B cell (primary cell): ENCODE data around the gene CLEC2A. TPM values are rescaled to one million over a fixed set of nuclear protein-coding genes. Genes with fewer than 3 reads are reported as not detected.
"Not testable (repeated sequence)": the region's sequence is repeated elsewhere in the genome, so short reads cannot be mapped to it uniquely, and the experiment has no call there.

ENCODE experiments used
- ATAC-seq: fragments of 200-7000 bp; cut with Tn5 transposase; one replicate; pipeline ENCODE4 v1.10.0; 2021; ENCODE audit warnings: low read depth, mild to moderate bottlenecking, moderate number of reproducible peaks, moderate library complexity
- CTCF ChIA-PET: fragments of 350-600 bp; sonication (Branson Sonifier 250); formaldehyde crosslinking; loops from one replicate; lab custom pipeline; 2021; ENCODE audit warnings: antibody characterized with exemption, inconsistent platforms; lab: Charles Lee
- POLR2A ChIA-PET: fragments of 350-600 bp; sonication (Branson Sonifier 250); formaldehyde crosslinking; loops from one replicate; lab custom pipeline; 2021; ENCODE audit warnings: antibody characterized with exemption; lab: Charles Lee
- DNase-seq: peaks from one replicate; pipeline ENCODE4 v3.0.0; 2013
- H2AFZ ChIP-seq: 2 replicates; pipeline ENCODE4 v1.6.1; 2012; ENCODE audit warnings: mild to moderate bottlenecking, low read depth, low read length; ENCODE audit not compliant: insufficient read depth, poor library complexity, severe bottlenecking
- H3K27ac ChIP-seq, 2 donors: 1 replicate in 1 of 2; 2 replicates in 1 of 2; pipeline ENCODE4 v1.5.1; 2012 to 2013; ENCODE audit warnings: low read length in 2 of 2, mild to moderate bottlenecking in 2 of 2, moderate library complexity in 1 of 2
- H3K27me3 ChIP-seq, 4 experiments: fragments of 200-600 bp in 1 of 4; sonication (generic) in 1 of 4; replicated peaks in 1 of 4; 1 replicate in 2 of 4; 2 replicates in 2 of 4; pipeline versions ENCODE4 v1.6.1 to v1.7.0; 2013 to 2016; ENCODE audit warnings: low read length in 3 of 4, mild to moderate bottlenecking in 2 of 4, mixed read lengths in 1 of 4, moderate library complexity in 1 of 4; ENCODE audit not compliant: insufficient read depth in 4 of 4, control insufficient read depth in 3 of 4; ENCODE audit errors: control extremely low read depth in 1 of 4
- H3K36me3 ChIP-seq, 2 experiments: replicated peaks in 1 of 2; 1 replicate in 1 of 2; 2 replicates in 1 of 2; pipeline versions ENCODE4 v1.6.1 to v1.7.1; 2013; ENCODE audit warnings: low read length in 1 of 2; ENCODE audit not compliant: insufficient read depth in 2 of 2, control insufficient read depth in 1 of 2; ENCODE audit errors: control extremely low read depth in 1 of 2, extremely low read depth in 1 of 2
- H3K4me1 ChIP-seq, 2 donors: fragments of 200-600 bp in 1 of 2; sonication (generic) in 1 of 2; 1 replicate in 1 of 2; 2 replicates in 1 of 2; pipeline versions ENCODE4 v1.5.1 to v1.6.1; 2013 to 2017; ENCODE audit warnings: low read length in 2 of 2; ENCODE audit not compliant: control insufficient read depth in 2 of 2, insufficient read depth in 2 of 2
- H3K4me2 ChIP-seq: replicated peaks from 2 replicates; pipeline ENCODE3; 2012; ENCODE audit warnings: mild to moderate bottlenecking, low read depth, low read length; ENCODE audit not compliant: poor library complexity, severe bottlenecking
- H3K4me3 ChIP-seq, 5 experiments: fragments of 200-600 bp in 1 of 5; sonication (generic) in 1 of 5; 1 replicate in 3 of 5; 2 replicates in 2 of 5; pipeline versions ENCODE4 v1.5.1 to v1.7.0; 2011 to 2016; ENCODE audit warnings: low read length in 4 of 5, mild to moderate bottlenecking in 4 of 5, low read depth in 2 of 5, control low read depth in 1 of 5, moderate library complexity in 1 of 5; ENCODE audit not compliant: insufficient read depth in 1 of 5; ENCODE audit errors: control extremely low read depth in 1 of 5, extremely low read depth in 1 of 5
- H3K79me2 ChIP-seq: fragments of 200-600 bp; sonication (generic); one replicate; pipeline ENCODE4 v1.6.0; 2016; ENCODE audit warnings: low read length; ENCODE audit not compliant: control insufficient read depth, insufficient read depth
- H3K9ac ChIP-seq: fragments of 200-600 bp; sonication (generic); 2 replicates; pipeline ENCODE4 v1.6.1; 2017; ENCODE audit warnings: mild to moderate bottlenecking, low read length, moderate library complexity
- H3K9me3 ChIP-seq, 3 donors: one replicate each; pipeline versions ENCODE4 v1.6.1 to v1.7.1; 2013; ENCODE audit warnings: low read length in 2 of 3; ENCODE audit not compliant: control insufficient read depth in 2 of 3, insufficient read depth in 1 of 3; ENCODE audit errors: control extremely low read depth in 1 of 3
- H4K20me1 ChIP-seq: 2 replicates; pipeline ENCODE4 v1.6.0; 2012; ENCODE audit warnings: mild to moderate bottlenecking, low read length; ENCODE audit not compliant: insufficient read depth, control insufficient read depth, poor library complexity, severe bottlenecking
- H3K27ac Mint-ChIP-seq: one replicate; pipeline ENCODE4 v1.8.0; 2021; ENCODE audit warnings: mixed read lengths
- H3K27me3 Mint-ChIP-seq: one replicate; pipeline ENCODE4 v1.8.0; 2021; ENCODE audit warnings: mixed read lengths
- H3K4me1 Mint-ChIP-seq: one replicate; pipeline ENCODE4 v1.8.0; 2021; ENCODE audit warnings: mixed read lengths
- H3K4me3 Mint-ChIP-seq: one replicate; pipeline ENCODE4 v1.8.0; 2021; ENCODE audit warnings: mixed read lengths
- H3K9me3 Mint-ChIP-seq: one replicate; pipeline ENCODE4 v1.8.0; 2022; ENCODE audit warnings: mixed read lengths; ENCODE audit not compliant: insufficient read depth
- CTCF ChIP-seq: fragments of 200-600 bp; IDR thresholded peaks from one replicate; pipeline ENCODE4 v1.8.0; 2022; ENCODE audit warnings: antibody characterized with exemption, mild to moderate bottlenecking
- EZH2 ChIP-seq: IDR thresholded peaks from 2 replicates; pipeline ENCODE4 v1.6.1; 2012; ENCODE audit warnings: borderline replicate concordance, low read depth, mild to moderate bottlenecking, moderate library complexity, low read length; ENCODE audit not compliant: insufficient read depth, poor library complexity, severe bottlenecking
- WGBS: methylation state at CpG from one replicate; pipeline ENCODE4 v1.1.5; 2013; ENCODE audit warnings: missing lambda C conversion rate; ENCODE audit not compliant: insufficient coverage; 5-methylcytosine and 5-hydroxymethylcytosine counted together
- intact Hi-C: fragments of 100-400 bp; cut with micrococcal nuclease; formaldehyde crosslinking; loops from one replicate; pipeline ENCODE4 v1.10.0; 2022
- polyA plus RNA-seq: library from polyadenylated mRNA; depleted of rRNA; stranded (reverse); fragments of >200 nt; gene quantifications from 2 replicates; pipeline ENCODE4 v1.2.3, GENCODE V29; 2012
- total RNA-seq, 2 donors: library from RNA; stranded (reverse); fragments of 120-200 nt in 1 of 2; gene quantifications; 1 replicate in 1 of 2; 2 replicates in 1 of 2; pipeline versions ENCODE4 v1.2.3 to v1.2.4, GENCODE V29; 2013 to 2022

The CLEC2A gene
- total and polyA plus RNA-seq, 2 donors (not counting 1 experiment from before 2014, with no cell fraction given), result not detected

- no peak overlapping the region for H3K4me3 Mint-ChIP-seq
- H3K27me3 Mint-ChIP-seq, result peaks cover 41% of the 10 kb centered on the region
- no peaks in the 10 kb centered on the region for H3K4me1 ChIP-seq
- DNase-seq (no peak), ATAC-seq (no peak)
- H3K27me3 ChIP-seq, result peaks cover 0 to 6% (median 2%) of the 10 kb centered on the region in 4 experiments
- ChIA-PET CTCF (no interaction called here), POLR2A (no interaction called here)
- peaks cover 9% of the 10 kb centered on the region for H3K9me3 Mint-ChIP-seq
- no peaks in the 10 kb centered on the region for H3K79me2 ChIP-seq
- no peaks in the 10 kb centered on the region for H3K4me1 Mint-ChIP-seq
- H2AFZ ChIP-seq, result no peak overlapping the region
- no peak overlapping the region for H3K27ac ChIP-seq
- H3K27ac Mint-ChIP-seq, result no peak overlapping the region
- no peak overlapping the region for H3K9ac ChIP-seq
- no peaks in the 10 kb centered on the region for H3K36me3 ChIP-seq
- H3K4me2 ChIP-seq, result no peak overlapping the region
- peaks cover 0 to 9% (median 8%) of the 10 kb centered on the region in 3 donors for H3K9me3 ChIP-seq
- no peaks in the 10 kb centered on the region for H4K20me1 ChIP-seq
- no peak for TF ChIP-seq CTCF
- TF ChIP-seq EZH2, result no peak
- intact Hi-C loops, result no loop called here
- H3K4me3 ChIP-seq, result no peak overlapping the region
These were observed 45.7 kb upstream of the CLEC2A start for GRCh38 chr12:9977916-9978315.

- ATAC-seq, H3K4me3 Mint-ChIP-seq, H3K4me3 ChIP-seq, H3K27me3 ChIP-seq, H3K4me2 ChIP-seq, H3K4me1 Mint-ChIP-seq, H3K36me3 ChIP-seq, H3K27ac Mint-ChIP-seq, H3K27ac ChIP-seq, intact Hi-C loops, H4K20me1 ChIP-seq, H3K4me1 ChIP-seq, POLR2A ChIA-PET, H3K9me3 Mint-ChIP-seq, H3K79me2 ChIP-seq, DNase-seq, H3K9me3 ChIP-seq, CTCF ChIA-PET, H2AFZ ChIP-seq, H3K9ac ChIP-seq: not testable (repeated sequence)
- peaks cover 35% of the 10 kb centered on the region for H3K27me3 Mint-ChIP-seq
- WGBS, result 93% methylated on average over 3 of the region's 5 CpGs
These were observed 44.5 kb upstream of the CLEC2A start for GRCh38 chr12:9976626-9977025.
